ENCODE data around the gene GNRHR. TPM values are rescaled to one million over a fixed set of nuclear protein-coding genes. Genes with fewer than 3 reads are reported as not detected.

Gene GNRHR
- total and polyA plus RNA-seq, 2 experiments from 2014 or later: 0.10 TPM; not detected in 1

DNA sequence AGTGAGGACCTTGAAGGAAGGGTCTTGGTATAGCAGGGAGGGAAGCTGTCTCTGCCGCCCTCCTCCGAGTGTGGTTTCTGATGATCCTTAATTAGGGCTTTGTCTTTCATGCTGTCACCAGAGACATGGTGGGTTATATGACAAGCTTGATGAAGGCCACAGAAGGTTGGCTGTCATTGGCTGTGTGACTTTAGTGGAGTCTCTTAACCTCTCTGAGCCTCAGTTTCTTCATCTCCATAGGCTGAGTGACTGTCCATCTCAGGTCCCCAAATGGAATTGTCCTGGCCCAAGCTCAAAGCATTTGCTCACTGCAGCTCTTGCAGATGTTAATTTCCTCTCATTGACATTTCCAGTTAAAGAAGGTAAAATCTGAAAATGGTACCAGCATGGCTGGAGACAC is 36.6 kb downstream of the GNRHR start:
- no peaks in the 10 kb centered on the region for H3K79me2 ChIP-seq (replicated peaks; ENCODE audit: insufficient read depth)
- DNase-seq (ENCODE audit: low spot score): no peak

DNA sequence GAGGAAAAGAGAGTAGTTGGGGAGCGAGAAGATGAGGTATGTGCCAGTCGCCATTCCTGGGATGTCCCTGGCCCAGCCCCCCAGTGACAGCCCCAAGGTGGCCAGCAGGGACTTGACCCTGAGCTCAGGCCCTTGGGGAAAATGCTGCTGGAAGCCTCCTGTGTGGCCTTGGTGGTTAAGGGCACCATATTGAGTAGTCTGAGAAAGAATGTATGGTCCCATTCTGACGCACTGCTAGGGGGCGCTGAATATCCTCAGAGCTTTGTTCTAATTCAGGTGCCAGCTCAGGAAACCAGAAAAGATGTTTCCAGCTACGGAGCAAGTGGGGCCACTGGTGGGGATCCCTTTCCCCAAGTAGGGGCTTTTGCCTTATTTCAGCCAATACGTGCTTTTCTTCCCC is 39.2 kb downstream of the GNRHR start:
- Mint-ChIP-seq H3K27me3 (ENCODE audit: insufficient read depth, low read depth, poor library complexity) (peaks cover 2% of the 10 kb centered on the region), H3K9me3 (peaks cover 4% of the 10 kb centered on the region; the same call in 2 of the 3 replicates), H3K4me3 (no peak overlapping the region), H3K36me3 (ENCODE audit: low read depth) (peaks cover 23% of the 10 kb centered on the region), H3K27ac (no peak overlapping the region), H3K4me1 (peaks cover 33% of the 10 kb centered on the region)
- H3K27me3 ChIP-seq (ENCODE audit: insufficient read depth): no peaks in the 10 kb centered on the region
- no peaks in the 10 kb centered on the region for H3K36me3 ChIP-seq (ENCODE audit: insufficient read depth)
- H3K4me2 ChIP-seq: no peak overlapping the region
- no peak overlapping the region for H3K4me3 ChIP-seq
- no peaks in the 10 kb centered on the region for H4K20me1 ChIP-seq (replicated peaks; ENCODE audit: insufficient read depth)
- ATAC-seq (no peak), DNase-seq (ENCODE audit: low spot score) (peak; percentile 36)
- peaks cover 12% of the 10 kb centered on the region for H3K79me2 ChIP-seq (replicated peaks; ENCODE audit: insufficient read depth)
- TF ChIP-seq, protein P1, sequence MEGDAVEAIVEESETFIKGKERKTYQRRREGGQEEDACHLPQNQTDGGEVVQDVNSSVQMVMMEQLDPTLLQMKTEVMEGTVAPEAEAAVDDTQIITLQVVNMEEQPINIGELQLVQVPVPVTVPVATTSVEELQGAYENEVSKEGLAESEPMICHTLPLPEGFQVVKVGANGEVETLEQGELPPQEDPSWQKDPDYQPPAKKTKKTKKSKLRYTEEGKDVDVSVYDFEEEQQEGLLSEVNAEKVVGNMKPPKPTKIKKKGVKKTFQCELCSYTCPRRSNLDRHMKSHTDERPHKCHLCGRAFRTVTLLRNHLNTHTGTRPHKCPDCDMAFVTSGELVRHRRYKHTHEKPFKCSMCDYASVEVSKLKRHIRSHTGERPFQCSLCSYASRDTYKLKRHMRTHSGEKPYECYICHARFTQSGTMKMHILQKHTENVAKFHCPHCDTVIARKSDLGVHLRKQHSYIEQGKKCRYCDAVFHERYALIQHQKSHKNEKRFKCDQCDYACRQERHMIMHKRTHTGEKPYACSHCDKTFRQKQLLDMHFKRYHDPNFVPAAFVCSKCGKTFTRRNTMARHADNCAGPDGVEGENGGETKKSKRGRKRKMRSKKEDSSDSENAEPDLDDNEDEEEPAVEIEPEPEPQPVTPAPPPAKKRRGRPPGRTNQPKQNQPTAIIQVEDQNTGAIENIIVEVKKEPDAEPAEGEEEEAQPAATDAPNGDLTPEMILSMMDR (conservative IDR thresholded peaks at IDR 0.05; ENCODE audit: low read depth in 2 of 2): peak; percentile 37 to 51
- no peak for TF ChIP-seq STAT1 (IDR thresholded peaks at IDR 0.05; ENCODE audit: unreplicated experiment)
- H3F3A ChIP-seq (replicated peaks; ENCODE audit: low read depth): no peaks in the 10 kb centered on the region
- H3K27ac ChIP-seq (ENCODE audit: low read depth): no peak overlapping the region
- no peak overlapping the region for H2AFZ ChIP-seq
- H3K9me2 ChIP-seq (ENCODE audit: insufficient read depth): peaks cover 3% of the 10 kb centered on the region; the same call in 1 of the 2 replicates
- peaks cover 23% of the 10 kb centered on the region for H3K4me1 ChIP-seq (ENCODE audit: insufficient read depth)

More for the DNA sequence above, 36.6 kb downstream of the GNRHR start:
- Mint-ChIP-seq H3K27me3 (ENCODE audit: insufficient read depth, low read depth, poor library complexity) (peaks cover 2% of the 10 kb centered on the region), H3K9me3 (peaks cover 7% of the 10 kb centered on the region; the same call in 2 of the 3 replicates), H3K4me1 (peaks cover 27% of the 10 kb centered on the region), H3K4me3 (no peak overlapping the region), H3K36me3 (ENCODE audit: low read depth) (peaks cover 45% of the 10 kb centered on the region), H3K27ac (no peak overlapping the region)
- no peaks in the 10 kb centered on the region for H3K27me3 ChIP-seq (ENCODE audit: insufficient read depth)
- H3K4me3 ChIP-seq: no peak overlapping the region
- no peaks in the 10 kb centered on the region for H3F3A ChIP-seq (replicated peaks; ENCODE audit: low read depth)
- no peak for ATAC-seq
- peaks cover 12% of the 10 kb centered on the region for H3K9me2 ChIP-seq (ENCODE audit: insufficient read depth)
- no peak overlapping the region for H3K4me2 ChIP-seq
- H2AFZ ChIP-seq: no peak overlapping the region
- no peak overlapping the region for H3K27ac ChIP-seq (ENCODE audit: low read depth)
- no peaks in the 10 kb centered on the region for H3K36me3 ChIP-seq (ENCODE audit: insufficient read depth)
- TF ChIP-seq, protein P2, sequence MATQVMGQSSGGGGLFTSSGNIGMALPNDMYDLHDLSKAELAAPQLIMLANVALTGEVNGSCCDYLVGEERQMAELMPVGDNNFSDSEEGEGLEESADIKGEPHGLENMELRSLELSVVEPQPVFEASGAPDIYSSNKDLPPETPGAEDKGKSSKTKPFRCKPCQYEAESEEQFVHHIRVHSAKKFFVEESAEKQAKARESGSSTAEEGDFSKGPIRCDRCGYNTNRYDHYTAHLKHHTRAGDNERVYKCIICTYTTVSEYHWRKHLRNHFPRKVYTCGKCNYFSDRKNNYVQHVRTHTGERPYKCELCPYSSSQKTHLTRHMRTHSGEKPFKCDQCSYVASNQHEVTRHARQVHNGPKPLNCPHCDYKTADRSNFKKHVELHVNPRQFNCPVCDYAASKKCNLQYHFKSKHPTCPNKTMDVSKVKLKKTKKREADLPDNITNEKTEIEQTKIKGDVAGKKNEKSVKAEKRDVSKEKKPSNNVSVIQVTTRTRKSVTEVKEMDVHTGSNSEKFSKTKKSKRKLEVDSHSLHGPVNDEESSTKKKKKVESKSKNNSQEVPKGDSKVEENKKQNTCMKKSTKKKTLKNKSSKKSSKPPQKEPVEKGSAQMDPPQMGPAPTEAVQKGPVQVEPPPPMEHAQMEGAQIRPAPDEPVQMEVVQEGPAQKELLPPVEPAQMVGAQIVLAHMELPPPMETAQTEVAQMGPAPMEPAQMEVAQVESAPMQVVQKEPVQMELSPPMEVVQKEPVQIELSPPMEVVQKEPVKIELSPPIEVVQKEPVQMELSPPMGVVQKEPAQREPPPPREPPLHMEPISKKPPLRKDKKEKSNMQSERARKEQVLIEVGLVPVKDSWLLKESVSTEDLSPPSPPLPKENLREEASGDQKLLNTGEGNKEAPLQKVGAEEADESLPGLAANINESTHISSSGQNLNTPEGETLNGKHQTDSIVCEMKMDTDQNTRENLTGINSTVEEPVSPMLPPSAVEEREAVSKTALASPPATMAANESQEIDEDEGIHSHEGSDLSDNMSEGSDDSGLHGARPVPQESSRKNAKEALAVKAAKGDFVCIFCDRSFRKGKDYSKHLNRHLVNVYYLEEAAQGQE (IDR thresholded peaks at IDR 0.05; ENCODE audit: unreplicated experiment): no peak
- H3K4me1 ChIP-seq (ENCODE audit: insufficient read depth): peaks cover 7% of the 10 kb centered on the region
- H4K20me1 ChIP-seq (replicated peaks; ENCODE audit: insufficient read depth): no peaks in the 10 kb centered on the region

DNA sequence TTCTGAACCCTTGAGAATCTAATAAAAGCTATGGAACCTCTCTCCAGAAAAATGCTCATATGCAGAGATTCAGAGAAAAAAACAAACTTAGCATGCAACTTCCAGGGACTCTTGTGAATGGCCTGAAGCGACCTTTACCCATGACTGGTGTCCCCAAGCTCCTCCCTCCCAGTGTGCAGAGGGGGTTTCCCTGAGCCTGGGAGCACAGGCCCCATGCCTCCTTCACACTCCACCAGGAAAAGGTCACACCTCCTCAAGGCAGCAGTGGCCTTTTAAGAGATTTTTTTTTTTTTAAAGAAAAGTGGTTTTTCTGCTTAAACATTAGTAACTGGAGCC is 40.0 kb downstream of the GNRHR start:
- no peak overlapping the region for H3K27ac ChIP-seq (ENCODE audit: low read depth)
- DNase-seq (ENCODE audit: low spot score): no peak
- Mint-ChIP-seq H3K27me3 (ENCODE audit: insufficient read depth, low read depth, poor library complexity) (peaks cover 2% of the 10 kb centered on the region), H3K36me3 (ENCODE audit: low read depth) (peaks cover 23% of the 10 kb centered on the region), H3K9me3 (peaks cover 4% of the 10 kb centered on the region; the same call in 2 of the 3 replicates), H3K27ac (no peak overlapping the region; the same call in 1 of the 2 replicates), H3K4me3 (no peak overlapping the region), H3K4me1 (peaks cover 33% of the 10 kb centered on the region)
- no peak overlapping the region for H3K4me2 ChIP-seq
- ATAC-seq: no peak
- peaks cover 7% of the 10 kb centered on the region; the same call in 1 of the 2 replicates for H3K9me2 ChIP-seq (ENCODE audit: insufficient read depth)
- H3K79me2 ChIP-seq (replicated peaks; ENCODE audit: insufficient read depth): peaks cover 20% of the 10 kb centered on the region
- no peaks in the 10 kb centered on the region for H3F3A ChIP-seq (replicated peaks; ENCODE audit: low read depth)
- H3K36me3 ChIP-seq (ENCODE audit: insufficient read depth): no peaks in the 10 kb centered on the region
- peaks cover 23% of the 10 kb centered on the region for H3K4me1 ChIP-seq (ENCODE audit: insufficient read depth)
- H4K20me1 ChIP-seq (replicated peaks; ENCODE audit: insufficient read depth): no peaks in the 10 kb centered on the region
- no peak overlapping the region for H2AFZ ChIP-seq
- H3K4me3 ChIP-seq: no peak overlapping the region
- H3K27me3 ChIP-seq (ENCODE audit: insufficient read depth): no peaks in the 10 kb centered on the region
- TF ChIP-seq, protein P1 (conservative IDR thresholded peaks at IDR 0.05; ENCODE audit: low read depth in 2 of 2): no peak
- TF ChIP-seq EZH2 (IDR thresholded peaks at IDR 0.05; ENCODE audit: low read depth, unreplicated experiment) (no peak), POLR2AphosphoS5 (IDR thresholded peaks at IDR 0.05; ENCODE audit: low read depth) (no peak), CREB1 (CRISPR knock-in tag; IDR thresholded peaks at IDR 0.05; ENCODE audit: low read depth) (no peak), NANOG (IDR thresholded peaks at IDR 0.05; ENCODE audit: borderline replicate concordance) (no peak), JUNB (IDR thresholded peaks at IDR 0.05; ENCODE audit: unreplicated experiment) (no peak)
- TF ChIP-seq, protein P2 (IDR thresholded peaks at IDR 0.05; ENCODE audit: unreplicated experiment): no peak

Measured in GM23338 (cell line).